ENCODE results near the gene TMEM168. TPM values are rescaled to one million over a fixed set of nuclear protein-coding genes. Genes with fewer than 3 reads are reported as not detected.
A peak's percentile ranks its signal among the peaks of the same experiment; 100 is the strongest.

TMEM168 gene
- total RNA-seq, 1 experiment from 2014 or later: 28.9 TPM

- TF ChIP-seq CTCF (IDR thresholded peaks at IDR 0.05; ENCODE audit: insufficient read depth in 1 of 2, low read depth in 1 of 2, low read length in 1 of 2, severe bottlenecking in 1 of 2, unreplicated experiment in 1 of 2): no peak
- no peaks in the 10 kb centered on the region for H3K36me3 Mint-ChIP-seq (ENCODE audit: insufficient read depth, unreplicated experiment)
- H3K9me3 Mint-ChIP-seq (ENCODE audit: unreplicated experiment): no peaks in the 10 kb centered on the region
- CTCF ChIA-PET: no interaction called here
- Histone ChIP-seq H3K27me3 (replicated peaks; ENCODE audit: control insufficient read depth, insufficient read depth, low read length) (no peaks in the 10 kb centered on the region), H3K4me3 (ENCODE audit: low read depth, low read length) (no peak overlapping the region), H3K4me1 (peaks cover 8% of the 10 kb centered on the region), H3K36me3 (ENCODE audit: control insufficient read depth, insufficient read depth, low read length) (no peaks in the 10 kb centered on the region), H3K9me3 (0 out of 2 replicates have a peak, but pooled peaks cover 2% of the 10 kb centered on the region)
- intact Hi-C loops (cut with micrococcal nuclease; ENCODE audit: unreplicated experiment): no loop called here
- POLR2A ChIA-PET: no interaction called here
- no peaks in the 10 kb centered on the region for H3K4me1 Mint-ChIP-seq (ENCODE audit: low read depth, unreplicated experiment)
- H3K4me3 Mint-ChIP-seq (ENCODE audit: unreplicated experiment): no peak overlapping the region
- no TSS peak for BruUV-seq (replicated peaks)
- no peak overlapping the region for H3K27ac Mint-ChIP-seq (ENCODE audit: unreplicated experiment)
- peak; percentile 27 to 65 for DNase-seq
- no peaks in the 10 kb centered on the region for H3K27me3 Mint-ChIP-seq (ENCODE audit: insufficient read depth, unreplicated experiment)
These were observed 20.1 kb downstream of the TMEM168 start for GRCh38 chr7:112770051-112770450.

GRCh38 chr7:112765105-112765504, 25.1 kb downstream of the TMEM168 start:
- no peak overlapping the region for H3K4me3 ChIP-seq (ENCODE audit: low read depth, low read length)
- Mint-ChIP-seq H3K36me3 (ENCODE audit: insufficient read depth, unreplicated experiment) (no peaks in the 10 kb centered on the region), H3K9me3 (ENCODE audit: unreplicated experiment) (no peaks in the 10 kb centered on the region), H3K27ac (ENCODE audit: unreplicated experiment) (no peak overlapping the region), H3K4me1 (ENCODE audit: low read depth, unreplicated experiment) (no peaks in the 10 kb centered on the region), H3K4me3 (ENCODE audit: unreplicated experiment) (no peak overlapping the region), H3K27me3 (ENCODE audit: insufficient read depth, unreplicated experiment) (no peaks in the 10 kb centered on the region)
- intact Hi-C loops (cut with micrococcal nuclease; ENCODE audit: unreplicated experiment): no loop called here
- peaks cover 8% of the 10 kb centered on the region for H3K4me1 ChIP-seq
- H3K9me3 ChIP-seq: 0 out of 2 replicates have a peak, but pooled peaks cover 2% of the 10 kb centered on the region
- BruUV-seq (replicated peaks): no TSS peak
- H3K36me3 ChIP-seq (ENCODE audit: control insufficient read depth, insufficient read depth, low read length): no peaks in the 10 kb centered on the region
- ChIA-PET CTCF (no interaction called here), POLR2A (no interaction called here)
- no peaks in the 10 kb centered on the region for H3K27me3 ChIP-seq (replicated peaks; ENCODE audit: control insufficient read depth, insufficient read depth, low read length)
- no peak for TF ChIP-seq CTCF (IDR thresholded peaks at IDR 0.05; ENCODE audit: insufficient read depth in 1 of 2, low read depth in 1 of 2, low read length in 1 of 2, severe bottlenecking in 1 of 2, unreplicated experiment in 1 of 2)
- no peak for DNase-seq

- no peak for DNase-seq
- H3K27me3 ChIP-seq (replicated peaks; ENCODE audit: control insufficient read depth, insufficient read depth, low read length): no peaks in the 10 kb centered on the region
- ChIA-PET POLR2A (no interaction called here), CTCF (no interaction called here)
- BruUV-seq (replicated peaks): no TSS peak
- Mint-ChIP-seq H3K27ac (ENCODE audit: unreplicated experiment) (no peak overlapping the region), H3K9me3 (ENCODE audit: unreplicated experiment) (no peaks in the 10 kb centered on the region), H3K4me1 (ENCODE audit: low read depth, unreplicated experiment) (no peaks in the 10 kb centered on the region), H3K36me3 (ENCODE audit: insufficient read depth, unreplicated experiment) (no peaks in the 10 kb centered on the region), H3K27me3 (ENCODE audit: insufficient read depth, unreplicated experiment) (no peaks in the 10 kb centered on the region), H3K4me3 (ENCODE audit: unreplicated experiment) (no peak overlapping the region)
- no peak for TF ChIP-seq CTCF (IDR thresholded peaks at IDR 0.05; ENCODE audit: insufficient read depth in 1 of 2, low read depth in 1 of 2, low read length in 1 of 2, severe bottlenecking in 1 of 2, unreplicated experiment in 1 of 2)
- no peak overlapping the region for H3K4me3 ChIP-seq (ENCODE audit: low read depth, low read length)
- no peaks in the 10 kb centered on the region for H3K36me3 ChIP-seq (ENCODE audit: control insufficient read depth, insufficient read depth, low read length)
- no peaks in the 10 kb centered on the region for H3K4me1 ChIP-seq
- 0 out of 2 replicates have a peak, but pooled peaks cover 2% of the 10 kb centered on the region for H3K9me3 ChIP-seq
- intact Hi-C loops (cut with micrococcal nuclease; ENCODE audit: unreplicated experiment): no loop called here
These were observed 26.2 kb downstream of the TMEM168 start for GRCh38 chr7:112763996-112764395.

All from Caco-2 (cell line).